Fibroblast of lung (primary cell): ENCODE results near the gene DRGX.

Source experiments
- EZH2 ChIP-seq: IDR thresholded peaks from 2 replicates; pipeline ENCODE4 v1.5.1; 2012; ENCODE audit warnings: low read length, control low read depth, mild to moderate bottlenecking; ENCODE audit errors: missing control alignments
- TF ChIP-seq, protein P1 (sequence below), 2 donors: IDR thresholded peaks in 1 of 2; conservative IDR thresholded peaks in 1 of 2; 1 replicate in 1 of 2; 2 replicates in 1 of 2; pipeline ENCODE4 v1.5.1; 2011 to 2012; ENCODE audit warnings: low read length in 2 of 2, control low read depth in 1 of 2, inconsistent platforms in 1 of 2, low read depth in 1 of 2, mild to moderate bottlenecking in 1 of 2

DNA sequence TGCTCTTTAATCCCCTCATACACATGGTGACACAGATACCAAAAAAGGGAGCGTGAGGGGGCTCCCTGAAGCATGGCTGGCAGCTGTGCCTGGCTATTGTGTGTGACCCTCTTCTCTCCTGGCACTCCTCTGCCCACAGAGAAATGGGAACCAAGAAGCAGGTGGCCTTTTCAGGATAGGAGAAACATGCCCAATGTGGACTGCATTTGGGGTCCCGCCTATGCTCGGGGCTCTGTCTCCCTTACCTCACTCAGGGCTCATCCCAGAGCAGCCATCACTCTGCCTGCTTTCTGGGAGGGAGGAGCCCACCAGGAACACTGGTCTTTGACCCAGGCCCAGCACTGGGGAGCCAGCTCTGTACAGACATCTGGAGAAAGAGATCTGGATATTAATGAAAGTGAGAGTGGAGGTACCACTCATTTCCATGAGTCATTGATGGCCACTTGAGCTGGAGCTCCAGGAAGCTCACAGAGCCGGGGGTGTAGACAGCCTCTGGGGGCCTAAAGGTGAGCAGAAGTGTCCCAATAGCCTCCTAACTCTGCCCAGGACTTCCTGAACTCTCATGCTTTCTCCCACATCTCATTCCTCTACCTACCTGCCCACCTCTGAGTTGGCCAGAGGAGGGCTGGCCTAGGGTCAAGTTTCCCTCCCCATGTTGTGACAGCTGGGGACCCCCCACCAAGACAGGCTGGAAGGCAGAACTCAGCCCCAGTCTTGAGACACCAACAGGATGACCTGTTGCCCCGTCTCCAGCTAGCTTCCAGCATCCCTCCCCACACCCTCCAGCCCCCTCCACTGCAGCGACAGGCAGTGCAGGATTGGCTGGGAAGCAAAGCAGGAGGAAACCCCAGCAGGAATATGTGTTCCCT, 42.6 kb downstream of the DRGX start:
- TF ChIP-seq, protein P1, sequence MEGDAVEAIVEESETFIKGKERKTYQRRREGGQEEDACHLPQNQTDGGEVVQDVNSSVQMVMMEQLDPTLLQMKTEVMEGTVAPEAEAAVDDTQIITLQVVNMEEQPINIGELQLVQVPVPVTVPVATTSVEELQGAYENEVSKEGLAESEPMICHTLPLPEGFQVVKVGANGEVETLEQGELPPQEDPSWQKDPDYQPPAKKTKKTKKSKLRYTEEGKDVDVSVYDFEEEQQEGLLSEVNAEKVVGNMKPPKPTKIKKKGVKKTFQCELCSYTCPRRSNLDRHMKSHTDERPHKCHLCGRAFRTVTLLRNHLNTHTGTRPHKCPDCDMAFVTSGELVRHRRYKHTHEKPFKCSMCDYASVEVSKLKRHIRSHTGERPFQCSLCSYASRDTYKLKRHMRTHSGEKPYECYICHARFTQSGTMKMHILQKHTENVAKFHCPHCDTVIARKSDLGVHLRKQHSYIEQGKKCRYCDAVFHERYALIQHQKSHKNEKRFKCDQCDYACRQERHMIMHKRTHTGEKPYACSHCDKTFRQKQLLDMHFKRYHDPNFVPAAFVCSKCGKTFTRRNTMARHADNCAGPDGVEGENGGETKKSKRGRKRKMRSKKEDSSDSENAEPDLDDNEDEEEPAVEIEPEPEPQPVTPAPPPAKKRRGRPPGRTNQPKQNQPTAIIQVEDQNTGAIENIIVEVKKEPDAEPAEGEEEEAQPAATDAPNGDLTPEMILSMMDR (conservative IDR thresholded peaks at IDR 0.05 in 1 of 2, IDR thresholded peaks at IDR 0.05 in 1 of 2; ENCODE audit: low read depth in 1 of 2, low read length in 2 of 2) = no peak
- TF ChIP-seq EZH2 = no peak
